ENCODE data around the gene CFAP161.

- no peak for TF ChIP-seq CTCF (tag by site-specific recombination; IDR thresholded peaks at IDR 0.05)
- no peak for TF ChIP-seq ZNF416 (tag by site-specific recombination; IDR thresholded peaks at IDR 0.05)
- no peak for TF ChIP-seq ZNF596 (tag by site-specific recombination; IDR thresholded peaks at IDR 0.05)
- TF ChIP-seq ZNF629 (tag by site-specific recombination; IDR thresholded peaks at IDR 0.05): no peak
- TF ChIP-seq ZNF610 (tag by site-specific recombination; IDR thresholded peaks at IDR 0.05; ENCODE audit: borderline replicate concordance): no peak
- TF ChIP-seq PATZ1 (tag by site-specific recombination; IDR thresholded peaks at IDR 0.05): no peak
- TF ChIP-seq OSR2 (tag by site-specific recombination; IDR thresholded peaks at IDR 0.05): no peak
Measured at GRCh38 chr15:81085898-81086297, 48.2 kb upstream of the CFAP161 start.

Measured in HEK293 (cell line).